GM19395 (cell line): ENCODE results near the gene TMEM232.
"Not testable (repeated sequence)": the region's sequence is repeated elsewhere in the genome, so short reads cannot be mapped to it uniquely, and the experiment has no call there.

Source experiments
- ATAC-seq: cut with Tn5 transposase; IDR thresholded peaks from one replicate; pipeline ENCODE4 v1.9.1; 2021; ENCODE audit warnings: mild to moderate bottlenecking, moderate library complexity; ENCODE audit not compliant: unreplicated experiment

Gene TMEM232

GRCh38 chr5:110716247-110717245 is 9.9 kb downstream of the TMEM232 start:
- peak; percentile 97 for ATAC-seq

GRCh38 chr5:110707260-110707844 is 19.1 kb downstream of the TMEM232 start:
- ATAC-seq = no peak

- ATAC-seq = no peak
Observed at GRCh38 chr5:110705349-110705748, 21.1 kb downstream of the TMEM232 start.

GRCh38 chr5:110703481-110703880 is 23.0 kb downstream of the TMEM232 start:
- no peak for ATAC-seq

GRCh38 chr5:110702704-110703103 is 23.8 kb downstream of the TMEM232 start:
- ATAC-seq = no peak

GRCh38 chr5:110702300-110702699 is 24.2 kb downstream of the TMEM232 start:
- ATAC-seq = no peak

- ATAC-seq = not testable (repeated sequence)
Observed at GRCh38 chr5:110692669-110693068, 33.8 kb downstream of the TMEM232 start.

- not testable (repeated sequence) for ATAC-seq
Observed at GRCh38 chr5:110690587-110690986, 35.9 kb downstream of the TMEM232 start.

- no peak for ATAC-seq
Observed at GRCh38 chr5:110687485-110687884, 39.0 kb downstream of the TMEM232 start.

GRCh38 chr5:110686270-110686669 is 40.2 kb downstream of the TMEM232 start:
- no peak for ATAC-seq

- no peak for ATAC-seq
Observed at GRCh38 chr5:110681953-110682352, 44.5 kb downstream of the TMEM232 start.

- ATAC-seq = no peak
Observed at GRCh38 chr5:110681109-110681508, 45.4 kb downstream of the TMEM232 start.

- ATAC-seq = not testable (repeated sequence)
Observed at GRCh38 chr5:110676554-110676953, 49.9 kb downstream of the TMEM232 start.

GRCh38 chr5:110665184-110665726 is 61.2 kb downstream of the TMEM232 start:
- ATAC-seq = no peak

- ATAC-seq = peak; percentile 86
Observed at GRCh38 chr5:110663525-110663924, 62.9 kb downstream of the TMEM232 start.

- no peak for ATAC-seq
Observed at GRCh38 chr5:110658006-110658405, 68.5 kb downstream of the TMEM232 start.

- no peak for ATAC-seq
Observed at GRCh38 chr5:110653231-110653970, 73.1 kb downstream of the TMEM232 start.

- no peak for ATAC-seq
Observed at GRCh38 chr5:110651507-110651906, 75.0 kb downstream of the TMEM232 start.

- no peak for ATAC-seq
Observed at GRCh38 chr5:110644357-110644756, 82.1 kb downstream of the TMEM232 start.

- ATAC-seq = no peak
Observed at GRCh38 chr5:110638970-110639902, 87.2 kb downstream of the TMEM232 start.
